Uterus (tissue), 2 donors: ENCODE data around the gene TF.

ENCODE experiments used
- CTCF ChIP-seq, 4 experiments: fragments of 200-600 bp in 2 of 4; fragments of 450-650 bp in 2 of 4; sonication (generic) in 2 of 4; IDR thresholded peaks; one replicate each; pipeline ENCODE4 v1.5.1; 2016 to 2019; ENCODE audit warnings: antibody characterized with exemption in 4 of 4, mild to moderate bottlenecking in 2 of 4, moderate library complexity in 1 of 4
- POLR2A ChIP-seq, 2 donors: fragments of 450-650 bp; IDR thresholded peaks; one replicate each; pipeline ENCODE4 v1.6.1; 2016; ENCODE audit warnings: antibody characterized with exemption in 2 of 2, mild to moderate bottlenecking in 1 of 2, moderate library complexity in 1 of 2

- TF ChIP-seq CTCF (IDR thresholded peaks at IDR 0.05), result no peak
- TF ChIP-seq POLR2A (IDR thresholded peaks at IDR 0.05), result no peak
Observed at GRCh38 chr3:133835418-133835743, 89.2 kb downstream of the TF start.
